GM10266 (cell line): ENCODE data around the gene RTL3.

Experiments
- DNase-seq: peaks from one replicate; pipeline ENCODE4 v3.0.0; 2012; ENCODE audit errors: extremely low spot score
- TF ChIP-seq, protein P1 (sequence below): IDR thresholded peaks from 2 replicates; pipeline ENCODE4 v1.5.1; 2012; ENCODE audit warnings: mild to moderate bottlenecking, low read depth; ENCODE audit not compliant: control insufficient read depth, insufficient read depth; ENCODE audit errors: missing control alignments

Gene RTL3

DNA sequence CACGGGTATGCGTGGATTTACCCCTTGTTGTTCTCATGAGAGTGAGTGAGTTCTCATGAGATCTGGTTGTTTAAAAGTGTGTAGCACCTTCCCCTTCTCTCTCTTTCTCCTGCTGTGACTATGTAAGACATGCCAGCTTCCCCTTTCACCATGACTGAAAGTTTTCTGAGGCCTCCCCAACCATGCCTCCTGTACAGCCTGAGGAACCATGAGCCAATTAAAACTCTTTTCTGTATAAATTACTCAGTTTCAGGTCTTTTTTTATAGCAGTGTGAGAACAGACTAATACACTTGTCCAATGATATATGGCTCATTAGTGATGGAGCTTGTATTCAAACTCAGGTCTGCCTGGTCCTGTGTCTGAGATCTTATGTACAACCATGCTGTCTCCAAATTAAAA, 28.5 kb upstream of the RTL3 start:
- no peak for DNase-seq
- TF ChIP-seq, protein P1, sequence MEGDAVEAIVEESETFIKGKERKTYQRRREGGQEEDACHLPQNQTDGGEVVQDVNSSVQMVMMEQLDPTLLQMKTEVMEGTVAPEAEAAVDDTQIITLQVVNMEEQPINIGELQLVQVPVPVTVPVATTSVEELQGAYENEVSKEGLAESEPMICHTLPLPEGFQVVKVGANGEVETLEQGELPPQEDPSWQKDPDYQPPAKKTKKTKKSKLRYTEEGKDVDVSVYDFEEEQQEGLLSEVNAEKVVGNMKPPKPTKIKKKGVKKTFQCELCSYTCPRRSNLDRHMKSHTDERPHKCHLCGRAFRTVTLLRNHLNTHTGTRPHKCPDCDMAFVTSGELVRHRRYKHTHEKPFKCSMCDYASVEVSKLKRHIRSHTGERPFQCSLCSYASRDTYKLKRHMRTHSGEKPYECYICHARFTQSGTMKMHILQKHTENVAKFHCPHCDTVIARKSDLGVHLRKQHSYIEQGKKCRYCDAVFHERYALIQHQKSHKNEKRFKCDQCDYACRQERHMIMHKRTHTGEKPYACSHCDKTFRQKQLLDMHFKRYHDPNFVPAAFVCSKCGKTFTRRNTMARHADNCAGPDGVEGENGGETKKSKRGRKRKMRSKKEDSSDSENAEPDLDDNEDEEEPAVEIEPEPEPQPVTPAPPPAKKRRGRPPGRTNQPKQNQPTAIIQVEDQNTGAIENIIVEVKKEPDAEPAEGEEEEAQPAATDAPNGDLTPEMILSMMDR = no peak

DNA sequence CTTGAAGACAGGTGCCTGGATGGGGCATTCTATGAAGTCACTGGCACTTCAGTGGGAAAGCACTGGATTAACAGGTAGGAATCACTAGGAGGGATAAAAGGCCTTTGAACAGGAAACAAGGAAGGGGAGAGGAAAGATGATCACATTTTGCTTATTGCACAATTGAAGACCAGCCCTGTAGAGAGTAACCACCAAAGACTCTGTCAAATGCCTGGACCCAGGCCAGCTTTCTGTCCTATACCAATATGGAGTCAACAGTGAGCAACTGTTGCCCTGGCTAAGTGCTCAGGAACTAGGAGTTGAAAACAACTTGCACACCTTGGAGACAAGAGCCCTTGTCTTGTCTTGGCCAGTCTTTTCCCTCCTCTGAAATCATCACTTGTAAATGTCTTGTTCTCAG, 14.1 kb upstream of the RTL3 start:
- TF ChIP-seq, protein P1 = no peak
- no peak for DNase-seq

DNA sequence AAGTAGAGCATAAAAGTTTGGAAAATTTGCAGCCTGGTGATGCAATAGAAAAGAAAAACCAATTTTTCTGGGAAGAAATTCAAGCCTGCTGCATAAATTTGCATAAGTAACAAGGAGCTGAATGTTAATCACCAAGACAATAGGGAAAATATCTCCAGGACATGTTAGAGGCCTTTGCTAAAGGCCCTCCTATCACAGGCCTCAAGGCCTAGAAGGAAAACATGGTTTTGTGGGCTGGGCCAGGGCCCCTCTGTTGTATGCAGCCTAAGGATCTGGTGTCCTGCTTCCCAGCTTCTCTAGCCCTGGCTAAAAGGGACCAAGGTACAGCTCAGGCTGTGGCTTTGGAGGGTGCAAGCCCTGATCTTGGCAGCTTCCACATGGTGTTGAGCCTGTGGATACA, 6.2 kb upstream of the RTL3 start:
- no peak for DNase-seq
- TF ChIP-seq, protein P1 = no peak

DNA sequence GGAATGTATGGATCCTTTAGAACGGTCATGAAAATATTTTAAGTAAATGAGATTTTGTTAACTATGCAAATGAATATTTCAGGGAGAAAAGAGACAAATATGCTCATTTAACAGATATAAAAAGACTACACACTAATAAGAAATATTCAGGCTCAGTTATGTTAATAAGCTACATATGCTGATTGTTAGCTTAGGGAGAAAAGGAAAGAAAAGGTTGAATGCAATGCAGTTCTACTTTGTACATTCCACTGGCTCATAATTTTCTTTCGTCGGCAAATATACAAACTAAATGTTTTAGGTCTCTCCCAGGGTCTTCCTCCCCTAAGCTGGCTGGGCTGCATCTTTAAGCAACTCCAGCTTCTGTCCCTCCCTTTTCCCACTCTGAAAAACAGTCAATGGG, 2.7 kb upstream of the RTL3 start:
- TF ChIP-seq, protein P1 = no peak
- no peak for DNase-seq

DNA sequence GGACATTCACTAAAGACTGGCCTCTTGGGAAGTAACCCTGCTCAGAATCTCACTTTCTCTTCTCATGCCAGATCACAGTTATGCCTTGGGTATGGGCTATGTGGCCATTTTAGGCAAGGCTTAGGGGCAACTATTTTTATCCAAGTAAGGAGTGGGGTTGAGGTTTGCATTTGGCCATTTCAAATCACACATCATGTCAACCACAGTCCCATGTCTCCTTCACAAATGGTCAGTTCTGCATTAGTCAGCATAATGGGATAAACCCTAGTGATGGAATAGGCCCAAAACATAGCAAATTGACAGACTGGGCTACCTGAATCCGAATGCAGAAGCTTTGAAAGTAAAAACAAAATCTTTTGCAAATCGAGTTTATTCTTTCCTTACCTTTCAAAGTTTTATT, 827 bp upstream of the RTL3 start:
- DNase-seq = no peak
- TF ChIP-seq, protein P1 = no peak

DNA sequence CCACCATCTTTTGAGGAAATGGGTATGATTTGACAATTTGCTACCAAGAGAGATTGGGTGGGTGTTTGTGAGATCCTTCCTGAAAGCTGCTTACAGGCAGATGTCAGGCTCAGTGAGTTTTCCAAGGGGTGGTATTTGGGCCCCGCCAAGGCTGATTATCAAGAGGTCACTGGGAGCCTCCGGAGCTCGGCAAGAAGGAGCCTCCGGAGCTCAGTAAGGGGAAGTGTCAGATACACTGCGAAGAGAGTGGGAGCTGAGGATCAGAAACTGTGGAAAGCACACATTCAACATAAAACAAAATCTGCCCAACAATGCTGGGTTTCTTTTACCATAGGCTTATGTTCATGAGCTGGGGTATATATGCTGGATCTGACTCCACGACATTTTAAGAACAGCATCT, 714 bp downstream of the RTL3 start:
- TF ChIP-seq, protein P1 = no peak
- no peak for DNase-seq

DNA sequence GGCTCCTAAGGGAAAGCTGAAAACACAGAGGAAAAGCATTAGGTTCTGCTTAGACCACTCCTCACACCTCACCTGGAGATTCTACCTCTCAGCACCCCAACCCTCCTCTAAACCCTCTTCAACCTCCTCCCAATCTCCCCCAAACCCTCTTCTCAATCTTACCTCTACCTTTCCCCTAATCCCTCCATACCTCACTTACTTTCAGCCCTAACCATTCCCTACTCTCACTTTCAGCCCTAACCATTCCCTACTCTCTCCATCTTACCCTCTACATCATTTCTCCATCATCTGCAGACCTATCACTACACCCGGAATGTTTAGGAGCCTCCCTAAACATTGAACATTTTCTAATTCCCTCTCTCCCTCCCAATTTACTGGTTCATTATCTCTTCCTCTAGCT, 3.5 kb downstream of the RTL3 start:
- TF ChIP-seq, protein P1 = no peak
- no peak for DNase-seq
